ENCODE measurements around the gene SSBP3.
A peak's percentile ranks its signal among the peaks of the same experiment; 100 is the strongest.
"Not testable (repeated sequence)": the region's sequence is repeated elsewhere in the genome, so short reads cannot be mapped to it uniquely, and the experiment has no call there.

Gene SSBP3

DNA sequence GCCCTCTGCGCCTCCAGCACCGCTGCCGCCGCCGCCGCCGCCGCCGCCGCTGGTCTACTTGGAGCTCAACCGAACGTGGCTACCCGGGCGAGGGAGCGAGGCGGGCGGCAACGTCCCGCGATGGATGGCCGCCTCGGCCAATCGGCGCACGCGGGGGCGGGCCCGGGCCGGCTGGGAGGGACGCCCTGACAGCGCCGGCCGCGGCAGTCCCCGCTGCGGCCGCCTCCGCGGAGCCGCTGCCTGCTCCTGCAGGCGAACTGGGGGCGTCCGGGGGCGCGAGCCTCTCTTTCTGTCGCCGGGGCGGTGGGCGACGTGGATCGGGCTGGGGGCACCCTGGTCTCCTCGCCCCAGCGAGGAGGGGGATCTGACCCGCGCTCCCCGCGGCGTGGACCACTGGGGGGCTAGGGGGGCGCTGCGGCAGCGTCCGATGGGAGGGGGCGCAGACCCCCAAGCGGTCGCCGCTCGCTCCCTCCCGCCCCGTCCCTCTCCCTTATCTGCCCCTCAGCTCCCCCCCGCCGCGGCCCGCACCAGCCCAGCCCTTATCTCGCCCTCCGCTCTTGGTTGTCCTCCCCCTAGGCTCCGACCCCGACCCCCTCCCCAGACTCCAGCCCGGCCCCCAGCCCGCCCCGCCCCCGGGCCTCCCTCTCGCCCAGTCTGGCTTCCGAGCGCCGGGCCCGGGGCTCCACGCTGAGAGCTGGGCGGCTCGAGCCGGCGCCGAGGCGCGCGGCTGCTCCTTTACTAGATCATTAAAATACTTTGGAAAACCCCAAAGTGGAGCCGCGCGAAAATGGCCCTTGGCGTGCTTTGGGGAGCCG lies at the start of gene SSBP3:
SSBP3 (minus strand) TSS at position 56 of the 815 bp plus-strand sequence.
- peak; percentile 82 for DNase-seq

- no peak for DNase-seq
These were observed 47.3 kb upstream of the SSBP3 start for GRCh38 chr1:54453509-54453908.

- DNase-seq = no peak
These were observed 46.8 kb upstream of the SSBP3 start for GRCh38 chr1:54453022-54453421.

DNA sequence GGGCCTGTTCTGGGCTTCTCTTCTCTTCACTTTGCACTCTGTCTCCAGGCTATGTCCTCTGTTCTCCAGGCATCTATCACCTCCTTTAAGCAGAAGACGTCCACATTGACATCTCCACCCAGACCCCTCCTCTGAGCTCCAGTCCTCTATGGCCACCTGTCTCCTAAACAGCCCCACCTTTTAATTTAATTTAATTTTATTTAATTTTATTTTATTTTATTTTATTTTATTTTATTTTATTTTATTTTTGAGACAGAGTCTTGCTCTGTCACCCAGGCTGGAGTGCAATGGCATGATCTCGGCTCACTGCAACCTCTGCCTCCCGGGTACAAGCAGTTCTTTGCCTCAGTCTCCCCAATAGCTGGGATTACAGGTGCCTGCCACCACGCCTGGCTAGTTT lies 43.2 kb upstream of the SSBP3 start:
- DNase-seq = not testable (repeated sequence)

DNA sequence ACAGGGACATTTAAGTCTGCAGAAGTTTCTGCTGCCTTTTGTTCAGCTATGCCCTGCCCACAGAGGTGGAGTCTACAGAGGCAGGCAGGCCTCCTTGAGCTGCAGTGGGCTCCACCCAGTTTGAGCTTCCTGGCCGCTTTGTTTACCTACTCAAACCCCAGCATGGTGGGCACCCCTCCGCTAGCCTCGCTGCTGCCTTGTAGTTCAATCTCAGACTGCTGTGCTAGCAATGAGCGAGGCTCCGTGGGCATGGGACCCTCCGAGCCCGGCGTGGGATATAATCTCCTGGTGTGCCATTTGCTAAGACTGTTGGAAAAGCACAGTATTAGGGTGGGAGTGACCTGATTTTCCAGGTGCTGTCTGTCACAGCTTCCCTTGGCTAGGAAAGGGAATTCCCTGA lies 42.6 kb upstream of the SSBP3 start:
- DNase-seq = not testable (repeated sequence)

GRCh38 chr1:54447081-54447480 lies 40.9 kb upstream of the SSBP3 start:
- DNase-seq = not testable (repeated sequence)

GRCh38 chr1:54442185-54442584 lies 36.0 kb upstream of the SSBP3 start:
- no peak for DNase-seq

DNA sequence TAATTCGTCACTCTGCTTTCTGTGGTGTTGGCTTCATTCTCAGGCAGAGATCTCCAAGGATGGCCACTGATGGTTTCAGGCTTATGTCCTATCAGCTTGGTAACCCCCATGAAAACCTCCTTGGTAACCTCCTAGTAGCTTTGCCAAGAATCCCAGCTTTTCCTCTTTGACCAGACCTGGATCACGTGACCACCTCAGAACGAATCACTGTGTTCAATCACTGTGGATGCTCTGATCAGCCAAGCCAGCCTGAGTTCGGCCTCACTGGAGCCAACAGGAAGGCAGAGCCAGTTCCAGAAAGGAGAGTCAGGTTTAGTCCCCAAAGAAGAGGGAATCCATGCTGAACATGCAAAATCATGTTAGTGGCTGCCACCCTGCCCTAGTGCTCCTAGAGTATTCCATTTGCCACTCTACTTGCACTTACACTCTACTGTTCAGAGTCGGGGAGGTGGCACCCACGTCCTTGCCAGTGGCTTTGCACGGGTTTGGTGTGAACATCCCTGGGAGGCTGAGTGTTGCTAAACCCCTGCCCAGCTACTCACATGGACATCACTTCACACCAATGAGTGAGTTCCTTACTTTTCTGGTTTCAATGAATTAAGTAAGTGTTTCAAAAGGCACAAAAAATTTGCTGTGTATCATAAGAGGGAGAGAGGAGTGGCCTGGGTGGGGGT lies 33.5 kb upstream of the SSBP3 start:
- no peak for DNase-seq

- no peak for DNase-seq
These were observed 31.6 kb upstream of the SSBP3 start for GRCh38 chr1:54437783-54438182.

DNA sequence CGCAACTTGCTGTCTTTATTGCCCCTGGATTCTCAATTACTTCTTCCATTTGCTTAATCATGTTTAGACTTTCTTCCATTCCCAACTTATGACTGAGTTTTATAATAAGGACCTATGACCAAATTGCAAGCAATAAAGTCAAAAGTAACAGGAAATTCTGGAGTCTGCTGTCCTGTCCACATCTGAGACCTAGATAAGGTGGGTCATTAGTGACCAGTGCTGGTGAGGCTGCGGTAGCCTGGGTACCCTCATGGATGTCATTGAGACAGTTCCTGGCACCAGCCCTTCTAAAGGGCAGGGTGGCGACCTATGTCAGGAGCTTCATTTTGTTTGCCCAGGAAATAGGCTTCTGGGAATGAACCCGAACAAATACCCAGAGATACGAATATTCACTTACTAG lies 30.6 kb upstream of the SSBP3 start:
- no peak for DNase-seq

GRCh38 chr1:54429838-54430237 lies 23.6 kb upstream of the SSBP3 start:
- DNase-seq = no peak

DNA sequence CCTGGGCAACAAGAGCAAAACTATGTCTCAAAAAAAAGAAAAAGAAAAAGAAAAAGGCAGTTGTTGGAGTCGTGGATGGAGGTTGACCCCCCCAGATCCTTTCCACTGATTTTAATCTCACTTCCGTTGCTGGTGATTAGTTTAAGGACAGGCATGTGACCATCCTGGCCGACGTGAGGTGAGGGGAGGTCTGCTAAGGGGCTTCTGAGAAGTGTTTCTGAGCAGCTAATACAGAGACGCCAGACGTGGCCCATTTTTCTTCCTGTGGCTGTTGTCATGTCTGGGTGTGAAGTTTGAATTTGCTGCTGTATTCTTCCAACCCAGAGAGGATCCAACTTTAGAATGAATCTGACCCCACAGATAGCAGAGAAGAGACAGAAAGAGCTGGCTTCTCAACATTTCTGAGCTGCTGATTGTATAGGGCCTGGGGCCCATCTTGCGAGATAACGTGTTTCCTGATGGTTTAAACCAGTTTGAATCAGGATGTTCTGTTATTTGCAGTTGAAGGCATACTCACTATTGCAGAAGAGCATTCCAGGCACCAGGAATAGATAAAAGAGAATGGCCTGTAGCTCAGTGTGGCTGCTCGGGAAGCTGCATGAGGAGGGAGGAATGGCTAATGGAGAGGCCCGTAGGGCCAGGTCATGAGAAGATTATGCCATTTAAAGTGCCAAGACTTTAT lies 22.8 kb upstream of the SSBP3 start:
- DNase-seq = no peak

DNA sequence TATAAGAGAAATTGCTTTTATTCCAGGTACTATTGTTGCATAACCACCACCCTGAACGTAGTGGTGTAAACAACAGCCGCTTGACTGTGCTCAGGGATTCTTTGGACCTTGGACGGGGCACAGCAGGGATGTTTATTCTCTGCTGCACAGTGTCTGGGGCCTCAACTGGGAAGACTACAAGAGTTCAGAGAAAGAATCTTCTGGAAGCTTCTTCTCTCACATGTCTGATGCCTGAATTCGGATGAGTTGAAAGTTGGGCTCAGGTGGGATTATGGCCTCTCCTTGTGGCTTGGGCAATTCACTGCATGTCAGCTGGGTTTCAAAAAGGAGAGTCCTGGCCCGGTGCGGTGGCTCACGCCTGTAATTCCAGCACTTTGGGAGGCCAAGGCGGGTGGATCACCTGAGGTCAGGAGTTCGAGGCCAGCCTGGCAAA lies 19.0 kb upstream of the SSBP3 start:
- no peak for DNase-seq

- DNase-seq = no peak
These were observed 18.2 kb upstream of the SSBP3 start for GRCh38 chr1:54424398-54424797.

DNA sequence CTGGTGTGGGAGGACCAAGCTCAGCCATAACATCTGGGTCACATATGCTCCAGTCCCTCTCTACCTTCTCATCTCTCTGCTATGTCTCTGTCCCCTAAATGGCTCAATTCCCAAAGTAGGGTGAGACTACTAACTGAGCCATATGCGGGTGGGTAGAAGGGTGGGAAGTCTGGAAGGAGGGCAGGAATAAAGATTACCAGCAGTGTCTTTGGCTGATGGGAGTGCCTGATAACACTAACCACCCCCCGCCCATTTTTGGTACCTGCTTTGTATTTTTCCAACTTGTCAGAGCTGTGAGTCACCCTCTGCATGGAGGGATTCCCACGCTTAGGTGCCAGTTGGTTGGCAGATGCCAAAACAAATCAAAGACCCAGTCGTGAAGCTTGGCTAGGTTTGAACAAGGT lies 14.9 kb upstream of the SSBP3 start:
- no peak for DNase-seq

- not testable (repeated sequence) for DNase-seq
These were observed 12.4 kb upstream of the SSBP3 start for GRCh38 chr1:54418598-54418997.

GRCh38 chr1:54417123-54417522 lies 10.9 kb upstream of the SSBP3 start:
- no peak for DNase-seq

DNA sequence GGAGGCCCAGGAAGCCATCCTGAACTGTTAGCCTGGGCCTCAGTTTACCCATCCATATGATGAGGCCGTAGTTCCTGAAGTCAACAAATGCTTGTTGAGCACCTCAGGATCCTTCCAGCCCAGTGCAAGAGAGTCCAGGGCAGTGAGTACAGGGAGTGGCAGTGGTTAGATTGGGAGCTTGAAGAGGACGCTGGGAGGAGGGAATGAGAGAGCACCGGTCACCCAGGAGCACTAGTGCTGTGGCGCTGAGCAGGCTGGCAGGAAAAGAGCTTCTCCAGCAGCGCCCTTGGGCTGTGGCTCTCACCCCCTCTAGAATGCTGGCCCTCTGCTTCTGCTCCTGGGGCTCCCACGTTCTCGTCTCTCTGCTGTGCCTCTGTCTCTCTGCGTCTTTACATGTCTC lies 10.2 kb upstream of the SSBP3 start:
- DNase-seq = no peak

DNA sequence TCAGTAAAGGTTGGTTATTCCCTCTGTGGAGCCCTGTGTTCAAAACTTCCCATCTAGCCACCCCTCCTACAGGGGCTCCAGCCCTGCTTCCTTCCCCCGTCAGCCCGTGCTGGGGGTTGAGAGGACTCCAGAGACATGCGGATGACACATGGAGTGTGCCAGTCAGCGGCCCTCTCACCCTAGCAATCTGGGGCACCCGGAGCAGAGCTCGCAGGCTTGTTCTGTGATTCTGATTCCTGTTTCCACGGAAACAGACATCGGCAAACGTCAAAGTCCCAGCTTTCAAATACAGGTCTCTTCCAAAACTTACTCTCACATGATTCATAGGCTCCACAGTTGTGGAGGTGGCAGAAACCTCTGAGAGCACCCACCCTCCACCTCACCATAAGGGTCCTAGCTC lies 9.8 kb upstream of the SSBP3 start:
- no peak for DNase-seq

DNA sequence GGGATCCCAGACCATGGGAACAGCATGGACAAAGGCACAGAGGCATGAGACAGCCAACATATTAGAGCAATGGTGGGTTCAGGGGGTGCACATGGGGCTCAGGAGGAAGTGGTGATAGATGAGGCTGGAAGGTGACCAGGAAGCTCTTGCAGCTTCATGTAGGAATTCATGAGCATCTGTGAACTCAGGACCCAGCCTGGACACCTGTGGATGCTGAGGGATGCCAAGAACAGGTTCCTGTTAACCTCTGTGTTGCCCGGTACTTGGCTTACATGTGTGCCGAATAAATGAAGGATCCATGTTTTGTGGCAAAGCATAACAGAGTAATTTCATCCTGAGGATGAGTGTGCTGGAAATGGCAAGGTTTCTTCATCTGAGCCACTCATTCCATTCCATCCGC lies 9.3 kb upstream of the SSBP3 start:
- DNase-seq = no peak

- DNase-seq = no peak
These were observed 7.5 kb upstream of the SSBP3 start for GRCh38 chr1:54413732-54414131.

DNA sequence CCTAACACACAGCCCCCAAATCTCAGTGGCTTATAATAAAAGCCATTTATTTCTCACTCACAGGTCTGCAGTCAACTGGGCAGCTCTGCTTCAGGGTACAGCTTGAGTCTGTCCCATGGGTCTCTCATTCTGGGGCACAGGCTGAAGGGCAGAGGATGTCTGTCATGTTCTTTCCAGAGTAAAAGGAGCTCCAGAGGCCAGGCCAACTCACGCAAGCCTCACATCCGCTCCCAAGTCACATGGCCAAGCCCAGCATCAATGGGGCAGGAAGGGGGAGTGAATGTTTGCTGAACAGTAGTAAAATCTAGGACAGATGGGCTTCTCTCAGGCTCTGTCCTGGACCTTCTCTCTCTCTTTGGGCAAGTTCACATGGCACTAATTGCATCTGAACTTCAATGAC lies 7.1 kb upstream of the SSBP3 start:
- no peak for DNase-seq

- no peak for DNase-seq
These were observed 4.2 kb upstream of the SSBP3 start for GRCh38 chr1:54410359-54410758.
